ENCODE data around the gene SPRR2F. TPM values are rescaled to one million over a fixed set of nuclear protein-coding genes. Genes with fewer than 3 reads are reported as not detected.

The SPRR2F gene
- total and polyA plus RNA-seq, 2 of the 4 experiments (the other 2 are of a cell fraction) = not detected

DNA sequence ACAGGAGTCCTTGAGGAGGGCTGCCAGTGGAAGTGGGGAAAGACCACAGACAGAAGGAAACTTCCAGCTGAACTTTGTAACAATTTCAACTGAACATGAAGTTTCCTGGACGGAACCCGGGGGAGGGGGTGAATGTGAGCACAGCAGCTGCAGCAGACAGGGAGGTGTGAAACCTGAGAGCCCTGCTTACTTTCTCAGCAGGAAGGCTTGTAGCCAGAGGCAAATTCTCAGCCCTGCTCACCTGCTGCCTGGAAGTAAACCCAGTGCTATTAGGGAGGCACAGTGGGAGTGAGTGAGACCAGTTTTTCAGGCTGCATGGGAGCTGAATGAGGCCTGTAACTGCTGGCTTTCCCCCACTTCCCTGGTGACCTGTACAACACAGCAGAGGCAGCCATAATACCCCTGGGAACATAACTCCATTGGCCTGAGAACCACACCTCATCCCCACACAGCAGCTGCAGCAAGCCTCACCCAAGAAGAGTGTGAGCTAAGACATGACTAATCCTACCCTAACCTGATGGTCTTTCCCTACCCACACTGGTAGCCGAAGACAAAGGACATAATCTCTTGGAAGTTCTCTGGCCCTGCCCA lies 9.6 kb upstream of the SPRR2F start:
- in situ Hi-C loops (cut with MboI; ENCODE audit: low sequenced_read_pairs) = no loop called here
- POLR2A ChIA-PET (ENCODE audit: unreplicated experiment) = no interaction called here
- no peak overlapping the region for H4K5ac ChIP-seq (ENCODE audit: low read depth, low read length)
- DNase-seq = no peak
- H3K4me3 ChIP-seq (ENCODE audit: insufficient read depth, low read depth, low read length) = no peak overlapping the region
- H3K9me1 ChIP-seq (ENCODE audit: insufficient read depth, low read length) = no peaks in the 10 kb centered on the region
- no CpG with 5 or more reads among the region's 3 CpGs for WGBS, 2 experiments (ENCODE audit: extremely low coverage in 2 of 2, insufficient read length in 1 of 2)
- no peak overlapping the region for H3K27ac ChIP-seq (ENCODE audit: insufficient read depth, low read length)
- H4K91ac ChIP-seq (ENCODE audit: insufficient read depth, low read depth, low read length) = no peak overlapping the region
- dilution Hi-C loops (cut with HindIII; ENCODE audit: low sequenced_read_pairs, unreplicated experiment) = no loop called here
- H3K79me1 ChIP-seq (ENCODE audit: low read depth in 1 of 2, low read length in 2 of 2) = no peaks in the 10 kb centered on the region
- no peak overlapping the region for H3K4ac ChIP-seq (ENCODE audit: low read depth, low read length)
- intact Hi-C loops (cut with micrococcal nuclease) = no loop called here
- H2BK15ac ChIP-seq (ENCODE audit: low read depth, low read length) = no peak overlapping the region
- H3K36me3 ChIP-seq (ENCODE audit: control insufficient read depth, insufficient read depth, low read length) = no peaks in the 10 kb centered on the region
- H2BK5ac ChIP-seq (ENCODE audit: low read depth, low read length, poor library complexity, severe bottlenecking) = no peak overlapping the region
- no peaks in the 10 kb centered on the region for H4K20me1 ChIP-seq (ENCODE audit: insufficient read depth, low read length)
- no peak overlapping the region for H3K18ac ChIP-seq (ENCODE audit: low read depth, low read length)
- H3K9ac ChIP-seq (ENCODE audit: low read depth, low read length) = no peak overlapping the region
- no peak overlapping the region for H2AK9ac ChIP-seq (replicated peaks; ENCODE audit: low read depth, low read length, poor library complexity)
- CTCF ChIA-PET = no interaction called here
- H3K4me2 ChIP-seq (ENCODE audit: low read depth, low read length) = no peak overlapping the region
- no TSS peak for BruUV-seq (replicated peaks)
- H3K23ac ChIP-seq (ENCODE audit: low read depth, low read length) = no peak overlapping the region
- H3K27me3 ChIP-seq (ENCODE audit: control insufficient read depth, insufficient read depth, low read length) = no peaks in the 10 kb centered on the region
- no peak overlapping the region for H3K14ac ChIP-seq (replicated peaks; ENCODE audit: low read depth, low read length)
- no peak overlapping the region for H4K8ac ChIP-seq (ENCODE audit: low read depth in 2 of 2, low read length in 2 of 2)
- no peak overlapping the region for H2AK5ac ChIP-seq (ENCODE audit: low read depth, low read length)
- no peak overlapping the region for H2AFZ ChIP-seq (replicated peaks; ENCODE audit: low read length, poor library complexity)
- H3K56ac ChIP-seq (ENCODE audit: extremely low read depth, insufficient read depth, low read length) = no peak overlapping the region
- no peak for TF ChIP-seq RFX5 (IDR thresholded peaks at IDR 0.05; ENCODE audit: low read depth, low read length)
- no peak for TF ChIP-seq MXI1 (IDR thresholded peaks at IDR 0.05; ENCODE audit: borderline replicate concordance, low read depth, low read length)
- no peak for TF ChIP-seq CEBPB (IDR thresholded peaks at IDR 0.05; ENCODE audit: low read depth, low read length)
- no peak for TF ChIP-seq RCOR1 (IDR thresholded peaks at IDR 0.05; ENCODE audit: insufficient replicate concordance, low read length)
- no peak overlapping the region for H2BK20ac ChIP-seq (ENCODE audit: low read depth, low read length)
- ATAC-seq (ENCODE audit: low read depth) = no peak
- H3K4me1 ChIP-seq (ENCODE audit: control insufficient read depth, insufficient read depth, low read length) = no peaks in the 10 kb centered on the region
- no peaks in the 10 kb centered on the region for H3K9me3 ChIP-seq (ENCODE audit: control insufficient read depth, insufficient read depth, low read length)
- no peak overlapping the region for H2BK120ac ChIP-seq (ENCODE audit: low read depth, low read length)

Measured in IMR-90 (cell line).